HCT116 (cell line): ENCODE data around the gene ATOX1. TPM values are rescaled to one million over a fixed set of nuclear protein-coding genes. Genes with fewer than 3 reads are reported as not detected.

ENCODE experiments used
- ATAC-seq: fragments of 200-7000 bp; cut with Tn5 transposase; 2 replicates; pipeline ENCODE4 v1.9.1; 2020; ENCODE audit warnings: mild to moderate bottlenecking, moderate library complexity
- BruUV-seq: library from RNA; stranded (reverse); fragments of 400-500 nt; replicated peaks from 2 replicates; lab custom pipeline; 2021; lab: Mats Ljungman, UMichigan
- CTCF ChIA-PET: fragments of 300-600 bp; sonication (Branson Sonifier 250); formaldehyde crosslinking; loops from one replicate; lab custom pipeline; 2021; ENCODE audit warnings: antibody characterized with exemption; lab: Charles Lee
- POLR2A ChIA-PET: fragments of 300-600, 350-600 bp; sonication (Branson Sonifier 250); formaldehyde crosslinking; loops from one replicate; lab custom pipeline; 2021; ENCODE audit warnings: antibody characterized with exemption; lab: Charles Lee
- RAD21 ChIA-PET, 2 experiments: fragments of 300-600 bp; sonication (Branson Sonifier 250); formaldehyde crosslinking; loops; one replicate each; lab custom pipeline; 2023; ENCODE audit warnings: low total read pairs in 2 of 2; ENCODE audit not compliant: uncharacterized antibody in 2 of 2, unreplicated experiment in 2 of 2, low non-redundant PET in 1 of 2; lab: Charles Lee
- DNase-seq: peaks from one replicate; pipeline ENCODE4 v3.0.0-alpha.2; 2010; ENCODE audit warnings: low read depth, low spot score
- H2AFZ ChIP-seq: fragments of 200-600 bp; shearing (Covaris generic), sonication (generic); 2 replicates; pipeline ENCODE4 v1.6.1; 2017; ENCODE audit warnings: low read depth, mixed run types, mixed read lengths, antibody characterized with exemption, low read length; ENCODE audit not compliant: poor library complexity, severe bottlenecking
- H3K27ac ChIP-seq: 2 replicates; pipeline ENCODE4 v1.5.1; 2012; ENCODE audit warnings: low read depth, low read length
- H3K27me3 ChIP-seq: fragments of 200-600 bp; sonication (generic); 2 replicates; pipeline ENCODE4 v1.6.1; 2016; ENCODE audit warnings: mixed run types, low read length, mixed read lengths; ENCODE audit not compliant: insufficient read depth
- H3K36me3 ChIP-seq, 2 experiments: fragments of 200-500 bp in 1 of 2; fragments of 200-600 bp in 1 of 2; sonication (Bioruptor generic) in 1 of 2; sonication (generic) in 1 of 2; 2 replicates each; pipeline versions ENCODE4 v1.5.1 to v1.6.1; 2014 to 2016; ENCODE audit warnings: low read length in 2 of 2, inconsistent platforms in 1 of 2, mixed read lengths in 1 of 2, mixed run types in 1 of 2; ENCODE audit not compliant: insufficient read depth in 2 of 2, control insufficient read depth in 1 of 2
- H3K4me1 ChIP-seq, 2 experiments: fragments of 200-600 bp in 1 of 2; sonication (generic) in 1 of 2; 2 replicates each; pipeline versions ENCODE4 v1.5.1 to v1.6.1; 2012 to 2017; ENCODE audit warnings: low read length in 2 of 2, inconsistent platforms in 1 of 2, mild to moderate bottlenecking in 1 of 2, mixed read lengths in 1 of 2, mixed run types in 1 of 2, moderate library complexity in 1 of 2; ENCODE audit not compliant: insufficient read depth in 2 of 2, control insufficient read depth in 1 of 2
- H3K4me2 ChIP-seq: fragments of 200-600 bp; sonication (generic); 2 replicates; pipeline ENCODE4 v1.6.1; 2017; ENCODE audit warnings: mixed run types, low read length, mixed read lengths
- H3K4me3 ChIP-seq, 2 experiments: fragments of 200-600 bp in 1 of 2; sonication (generic) in 1 of 2; replicated peaks in 1 of 2; 2 replicates each; pipeline ENCODE4 v1.5.1; 2011 to 2016; ENCODE audit warnings: low read length in 2 of 2, control low read depth in 1 of 2, low read depth in 1 of 2, mild to moderate bottlenecking in 1 of 2, mixed read lengths in 1 of 2, mixed run types in 1 of 2
- H3K79me2 ChIP-seq: fragments of 200-600 bp; sonication (generic); 2 replicates; pipeline ENCODE4 v1.6.1; 2017; ENCODE audit warnings: mild to moderate bottlenecking, mixed run types, low read length, moderate library complexity, mixed read lengths; ENCODE audit not compliant: insufficient read depth
- H3K9ac ChIP-seq: fragments of 200-600 bp; sonication (generic); 2 replicates; pipeline ENCODE4 v1.6.1; 2016; ENCODE audit warnings: low read length, mixed read lengths
- H3K9me2 ChIP-seq: fragments of 200-600 bp; sonication (generic), shearing (Covaris generic); 2 replicates; pipeline ENCODE4 v1.6.1; 2017; ENCODE audit warnings: mixed run types, mild to moderate bottlenecking, moderate library complexity; ENCODE audit not compliant: insufficient read depth
- H3K9me3 ChIP-seq, 2 experiments: fragments of 200-500 bp in 1 of 2; fragments of 200-600 bp in 1 of 2; sonication (Bioruptor generic) in 1 of 2; sonication (generic) in 1 of 2; 2 replicates each; pipeline ENCODE4 v1.6.1; 2014 to 2017; ENCODE audit warnings: low read length in 2 of 2, mixed read lengths in 2 of 2, inconsistent platforms in 1 of 2, low read depth in 1 of 2, mild to moderate bottlenecking in 1 of 2, mixed run types in 1 of 2, moderate library complexity in 1 of 2; ENCODE audit not compliant: control insufficient read depth in 1 of 2, insufficient read depth in 1 of 2
- H4K20me1 ChIP-seq: fragments of 200-600 bp; sonication (generic), shearing (Covaris generic); 2 replicates; pipeline ENCODE4 v1.6.1; 2017; ENCODE audit warnings: mixed run types, mild to moderate bottlenecking, moderate library complexity; ENCODE audit not compliant: insufficient read depth
- FOSL1 ChIP-seq: IDR thresholded peaks from 2 replicates; pipeline ENCODE4 v1.6.1; 2012; ENCODE audit warnings: low read depth
- JUND ChIP-seq: IDR thresholded peaks from 2 replicates; pipeline ENCODE4 v1.6.1; 2012
- YY1 ChIP-seq: IDR thresholded peaks from 2 replicates; pipeline ENCODE4 v1.6.1; 2011; ENCODE audit warnings: low read length, low read depth, moderate library complexity, mild to moderate bottlenecking; ENCODE audit not compliant: insufficient replicate concordance; ENCODE audit errors: extremely low read depth
- intact Hi-C: fragments of 100-400 bp; cut with micrococcal nuclease; formaldehyde crosslinking; loops from 2 replicates; pipeline ENCODE4 v1.10.0; 2022
- total RNA-seq: library from RNA; stranded (reverse); gene quantifications from one replicate; pipeline ENCODE4 v1.2.1, GENCODE V29; 2021; ENCODE audit not compliant: unreplicated experiment

ATOX1 gene
- total RNA-seq, 1 experiment from 2014 or later: 66.2 TPM

DNA sequence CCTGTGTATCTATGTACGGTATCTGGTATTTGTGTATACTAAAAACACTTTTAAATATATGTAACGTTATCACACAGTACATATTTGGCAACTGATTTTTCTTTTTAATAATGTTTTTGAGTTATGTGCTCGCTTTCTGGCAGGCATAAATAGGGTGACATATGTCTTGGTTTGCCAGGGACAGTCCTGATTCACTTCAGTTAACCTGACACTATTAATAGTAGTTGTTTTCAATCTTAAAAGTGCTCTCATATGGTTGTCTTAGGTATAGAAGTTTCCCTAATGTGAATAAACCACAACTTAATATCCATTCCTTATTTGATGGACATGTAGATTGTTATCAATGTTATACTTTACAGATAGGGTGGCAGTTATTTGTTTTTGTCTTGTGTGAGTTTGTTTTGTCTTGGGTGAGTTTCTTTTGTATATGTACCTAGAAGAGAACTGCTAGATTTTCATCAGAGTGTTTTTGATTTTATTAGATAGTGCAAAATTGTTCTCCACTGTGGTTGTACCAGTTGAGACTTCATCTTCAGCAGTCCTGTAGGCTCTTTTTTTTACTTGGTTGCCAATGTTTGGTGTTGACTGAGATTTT lies 21.2 kb upstream of the ATOX1 start:
- no peak overlapping the region for H3K9ac ChIP-seq
- TF ChIP-seq YY1 (no peak), FOSL1 (no peak)
- TF ChIP-seq, all 23 proteins: peak for 0
- no peak for DNase-seq
- Histone ChIP-seq H2AFZ (no peak overlapping the region), H3K36me3 (peaks cover 9 to 13% of the 10 kb centered on the region in 2 experiments; a peak in 3 of 4 replicates), H3K27me3 (no peaks in the 10 kb centered on the region), H3K4me1 (peaks cover 2 to 3% of the 10 kb centered on the region in 2 experiments; a peak in 3 of 4 replicates), H4K20me1 (peaks cover 77% of the 10 kb centered on the region), H3K4me2 (no peak overlapping the region), H3K9me2 (no peaks in the 10 kb centered on the region), H3K4me3 (no peak overlapping the region), H3K79me2 (peaks cover 100% of the 10 kb centered on the region), H3K9me3 (no peaks in the 10 kb centered on the region), H3K27ac (no peak overlapping the region)
- ATAC-seq: no peak
- POLR2A ChIA-PET: interaction anchor here (2.7 kb wide), 1 partner anchor 8 kb away, joined by 12 read pairs; the partner anchor contains the start of gene G3BP1
- CTCF ChIA-PET: no interaction called here
- intact Hi-C loops: no loop called here
- no TSS peak for BruUV-seq
- RAD21 ChIA-PET: no interaction called here

DNA sequence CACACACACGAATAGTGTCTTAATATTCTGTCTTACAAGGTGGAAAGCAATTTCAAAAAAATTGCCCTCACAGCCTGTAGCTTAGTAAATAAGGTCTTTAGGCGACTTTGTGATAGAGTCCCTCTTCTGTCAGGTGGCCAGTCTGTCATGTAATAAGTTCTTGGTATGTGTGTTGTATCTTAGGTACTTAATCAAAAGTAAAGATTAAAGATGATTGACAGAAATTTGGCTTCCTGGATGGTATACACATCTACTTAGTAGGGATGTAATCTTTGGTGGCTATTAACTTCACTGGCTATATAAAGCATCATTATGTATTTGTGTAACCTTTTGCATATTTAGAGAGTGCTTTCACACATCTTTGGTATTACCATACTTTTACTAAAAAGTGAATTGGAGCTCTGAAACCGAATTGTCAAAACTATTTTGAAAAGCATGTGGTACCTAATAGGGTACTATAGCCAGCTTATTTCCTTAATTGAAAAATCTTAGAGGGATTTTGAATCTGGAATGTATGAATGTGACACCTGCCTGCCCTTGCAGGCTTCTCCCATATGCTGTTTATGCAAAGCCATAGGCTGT lies 16.7 kb upstream of the ATOX1 start:
- Histone ChIP-seq H3K79me2 (peaks cover 85% of the 10 kb centered on the region), H3K9me2 (no peaks in the 10 kb centered on the region), H3K4me3 (no peak overlapping the region), H3K9ac (no peak overlapping the region), H4K20me1 (peaks cover 66% of the 10 kb centered on the region), H3K4me2 (no peak overlapping the region), H2AFZ (no peak overlapping the region), H3K36me3 (peaks cover 9 to 13% of the 10 kb centered on the region in 2 experiments; a peak in 3 of 4 replicates), H3K27ac (no peak overlapping the region), H3K9me3 (no peaks in the 10 kb centered on the region), H3K4me1 (peaks cover 10 to 23% of the 10 kb centered on the region in 2 experiments; a peak in 3 of 4 replicates), H3K27me3 (no peaks in the 10 kb centered on the region)
- TF ChIP-seq JUND: no peak
- ChIA-PET POLR2A (no interaction called here), CTCF (no interaction called here), RAD21 (no interaction called here)
- DNase-seq (no peak), ATAC-seq (no peak)
- BruUV-seq: no TSS peak
- intact Hi-C loops: no loop called here
